K562 (cell line): ENCODE results near the gene MEIS1. TPM values are rescaled to one million over a fixed set of nuclear protein-coding genes. Genes with fewer than 3 reads are reported as not detected.

ENCODE experiments used
- ATAC-seq: fragments of 200-7000 bp; cut with Tn5 transposase; 3 replicates; pipeline ENCODE4 v1.9.1; 2020; ENCODE audit warnings: moderate library complexity
- BruUV-seq: library from RNA; stranded (reverse); fragments of 400-500 nt; replicated peaks from 2 replicates; lab custom pipeline; 2021; lab: Mats Ljungman, UMichigan
- CTCF ChIA-PET: fragments of 300-600 bp; formaldehyde crosslinking; extraction: SDS; loops from one replicate; lab custom pipeline; 2021; ENCODE audit warnings: low intra/inter-chr PET ratio; lab: Yijun Ruan, JAX
- POLR2A ChIA-PET: fragments of 300-600, 350-650 bp; sonication (Branson Sonifier 250); formaldehyde crosslinking; extraction: SDS; loops from one replicate; lab custom pipeline; 2021; ENCODE audit warnings: antibody characterized with exemption, inconsistent platforms; lab: Yijun Ruan, JAX
- DNase-seq, 4 experiments: peaks; one replicate each; pipeline versions ENCODE4 v3.0.0 to v3.0.0-alpha.2; 2011 to 2018; ENCODE audit warnings: low spot score in 3 of 4, mixed read lengths in 3 of 4; ENCODE audit errors: extremely low read depth in 1 of 4
- FAIRE-seq: peaks from 2 replicates; lab custom pipeline; 2011; peaks lifted over from hg19 to GRCh38; lab: Jason Lieb, UNC
- H2AFZ ChIP-seq: 2 replicates; pipeline ENCODE4 v1.6.0; 2011; ENCODE audit warnings: low read depth, low read length, control low read depth, inconsistent platforms
- H3K27ac ChIP-seq: fragments of 200-600 bp; 3 replicates; pipeline ENCODE4 v1.8.0; 2011; ENCODE audit warnings: low read depth, mild to moderate bottlenecking, control low read depth, inconsistent platforms, low read length, moderate library complexity, mixed read lengths; ENCODE audit errors: extremely low read depth
- H3K27me3 ChIP-seq, 2 experiments: fragments of 300-600 bp in 1 of 2; 2 replicates in 1 of 2; 3 replicates in 1 of 2; pipeline versions ENCODE4 v1.6.0 to v1.8.0; 2011; ENCODE audit warnings: inconsistent platforms in 2 of 2, low read length in 2 of 2, mild to moderate bottlenecking in 1 of 2, mixed read lengths in 1 of 2, moderate library complexity in 1 of 2; ENCODE audit not compliant: control insufficient read depth in 2 of 2, insufficient read depth in 2 of 2
- H3K36me3 ChIP-seq: fragments of 300-600 bp; 3 replicates; pipeline ENCODE4 v1.8.0; 2011; ENCODE audit warnings: mild to moderate bottlenecking, low read length, inconsistent platforms; ENCODE audit not compliant: control insufficient read depth, insufficient read depth
- H3K4me1 ChIP-seq, 2 experiments: fragments of 200-600 bp in 1 of 2; replicated peaks in 1 of 2; 2 replicates in 1 of 2; 3 replicates in 1 of 2; pipeline versions ENCODE4 v1.5.1 to v1.8.0; 2011; ENCODE audit warnings: inconsistent platforms in 2 of 2, low read length in 2 of 2, mild to moderate bottlenecking in 1 of 2, mixed read lengths in 1 of 2, moderate library complexity in 1 of 2; ENCODE audit not compliant: control insufficient read depth in 2 of 2, insufficient read depth in 2 of 2
- H3K4me2 ChIP-seq: 2 replicates; pipeline ENCODE4 v1.6.1; 2011; ENCODE audit warnings: low read length, control low read depth, inconsistent platforms, mixed read lengths; ENCODE audit not compliant: insufficient read depth
- H3K4me3 ChIP-seq: fragments of 200-600 bp; sonication (generic), shearing (Covaris generic); 2 replicates; pipeline ENCODE4 v1.5.1; 2016; ENCODE audit warnings: control low read depth, inconsistent platforms
- H3K79me2 ChIP-seq: fragments of 200-600 bp; 3 replicates; pipeline ENCODE4 v1.8.0; 2011; ENCODE audit warnings: low read length, inconsistent platforms; ENCODE audit not compliant: control insufficient read depth, insufficient read depth
- H3K9ac ChIP-seq, 2 experiments: 2 replicates each; pipeline versions ENCODE4 v1.6.0 to v1.6.1; 2011; ENCODE audit warnings: low read depth in 2 of 2, low read length in 2 of 2, control low read depth in 1 of 2, inconsistent platforms in 1 of 2, mild to moderate bottlenecking in 1 of 2, mixed read lengths in 1 of 2; ENCODE audit not compliant: insufficient read depth in 1 of 2
- H3K9me1 ChIP-seq: one replicate; pipeline ENCODE4 v1.6.0; 2011; ENCODE audit warnings: inconsistent platforms, mild to moderate bottlenecking, low read length, moderate library complexity; ENCODE audit not compliant: control insufficient read depth, insufficient read depth
- H3K9me3 ChIP-seq: replicated peaks from 2 replicates; pipeline ENCODE4 v1.5.1; 2011; ENCODE audit warnings: low read depth, low read length, inconsistent platforms; ENCODE audit not compliant: control insufficient read depth, insufficient read depth
- H4K20me1 ChIP-seq: replicated peaks from 2 replicates; pipeline ENCODE4 v1.6.1; 2011; ENCODE audit warnings: low read length, inconsistent platforms, mixed read lengths; ENCODE audit not compliant: control insufficient read depth, insufficient read depth
- BRD4 ChIP-seq: fragments of 200-600 bp; sonication (generic); IDR thresholded peaks from 2 replicates; pipeline ENCODE4 v1.6.1; 2017; ENCODE audit warnings: inconsistent platforms
- CEBPZ ChIP-seq: fragments of 150-350 bp; IDR thresholded peaks from 2 replicates; pipeline ENCODE4 v1.6.1; 2014; ENCODE audit warnings: low read depth, mild to moderate bottlenecking, low read length, borderline replicate concordance
- FOXK1 ChIP-seq: sonication (generic); formaldehyde crosslinking; IDR thresholded peaks from 2 replicates; pipeline ENCODE4 v1.8.0; 2022; ENCODE audit warnings: missing genetic modification reagents, mild to moderate bottlenecking, borderline replicate concordance
- HMGN3 ChIP-seq: IDR thresholded peaks from 2 replicates; pipeline ENCODE4 v1.6.1; 2011; ENCODE audit warnings: borderline replicate concordance, low read depth, mild to moderate bottlenecking, mixed read lengths, low read length; ENCODE audit not compliant: insufficient read length; ENCODE audit errors: extremely low read depth
- HNRNPL ChIP-seq: fragments of 200-400 bp; formaldehyde crosslinking; IDR thresholded peaks from 2 replicates; pipeline ENCODE4 v1.6.1; 2017; ENCODE audit warnings: low read depth, mild to moderate bottlenecking, low read length
- MCM3 ChIP-seq: fragments of 450-650 bp; IDR thresholded peaks from 2 replicates; pipeline ENCODE4 v1.6.1; 2016
- NR1H2 ChIP-seq: sonication (generic); formaldehyde crosslinking; IDR thresholded peaks from 2 replicates; pipeline ENCODE4 v1.4.0; 2020; ENCODE audit warnings: mild to moderate bottlenecking, missing genetic modification reagents
- OTX1 ChIP-seq: fragments of 450-650 bp; formaldehyde crosslinking; IDR thresholded peaks from 2 replicates; pipeline ENCODE4 v1.4.0; 2022; ENCODE audit warnings: mild to moderate bottlenecking
- RB1 ChIP-seq: fragments of 450-650 bp; IDR thresholded peaks from 2 replicates; pipeline ENCODE4 v1.6.1; 2017; ENCODE audit warnings: low read depth, mild to moderate bottlenecking
- SIRT6 ChIP-seq: IDR thresholded peaks from one replicate; pipeline ENCODE4 v1.6.1; 2012; ENCODE audit warnings: low read depth, mild to moderate bottlenecking, control low read depth, inconsistent platforms, low read length, moderate library complexity
- SRF ChIP-seq, 2 experiments: fragments of 250-450, 450-650 bp in 1 of 2; sonication (Bioruptor Pico) in 1 of 2; sonication (generic) in 1 of 2; formaldehyde crosslinking; IDR thresholded peaks; 2 replicates each; pipeline versions ENCODE4 v1.5.0 to v1.5.1; 2020 to 2022; ENCODE audit warnings: mild to moderate bottlenecking in 1 of 2, missing genetic modification reagents in 1 of 2
- TGIF2 ChIP-seq: sonication (generic); formaldehyde crosslinking; IDR thresholded peaks from 2 replicates; pipeline ENCODE4 v1.8.1; 2022; ENCODE audit warnings: mild to moderate bottlenecking, missing genetic modification reagents, moderate library complexity
- ZEB2 ChIP-seq: fragments of 450-650 bp; IDR thresholded peaks from 2 replicates; pipeline ENCODE4 v1.6.1; 2016
- ZNF165 ChIP-seq: fragments of 250-450 bp; sonication (Bioruptor Pico); IDR thresholded peaks from 2 replicates; pipeline ENCODE4 v1.4.0; 2020; ENCODE audit warnings: borderline replicate concordance
- ZSCAN29 ChIP-seq: fragments of 450-650 bp; IDR thresholded peaks from 2 replicates; pipeline ENCODE4 v1.6.1; 2017
- WGBS: fragments of 100-300 bp; shearing (Covaris generic); methylation state at CpG from one replicate; pipeline ENCODE4 v1.1.6; 2016; ENCODE audit warnings: low coverage, mixed read lengths; ENCODE audit not compliant: insufficient coverage; ENCODE audit errors: missing lambda C conversion rate; 5-methylcytosine and 5-hydroxymethylcytosine counted together
- in situ Hi-C: fragments of 300-500 bp; cut with MboI; formaldehyde crosslinking; loops from 4 replicates; pipeline ENCODE4 v1.15.0; 2018; ENCODE audit warnings: inconsistent platforms, mixed read lengths
- intact Hi-C: fragments of 100-400 bp; cut with micrococcal nuclease; formaldehyde crosslinking; loops from 2 replicates; pipeline ENCODE4 v1.14.2; 2022
- polyA plus RNA-seq, 8 experiments: library from polyadenylated mRNA; depleted of rRNA in 4 of 8; stranded (reverse) in 5 of 8; unstranded in 3 of 8; fragments of >200 nt; fragmentation: Nextera tagmentation in 2 of 8; fragmentation: Illumina TruSeq in 1 of 8; extraction: Ambion mirVana in 2 of 8; extraction: Trizol in 1 of 8; gene quantifications; 2 replicates each; pipeline versions ENCODE4 v1.2.1 to v1.2.3, GENCODE V29; 2011 to 2014; ENCODE audit warnings: inconsistent platforms in 1 of 8, missing spikeins in 1 of 8
- total RNA-seq, 7 experiments: library from RNA; depleted of rRNA in 6 of 7; stranded (reverse); fragments of >200 nt in 6 of 7; fragmentation: Illumina TruSeq in 2 of 7; extraction: Trizol in 2 of 7; gene quantifications; 2 replicates each; pipeline versions ENCODE4 v1.2.1 to v1.2.3, GENCODE V29; 2011 to 2021; ENCODE audit warnings: low replicate concordance in 1 of 7

MEIS1 gene
- total and polyA plus RNA-seq, 9 of the 15 experiments (the other 6 are each of a cell fraction or from before 2014, with no cell fraction given), result 2.3 to 9.0 (median 5.9) TPM

- Histone ChIP-seq H3K79me2 (no peaks in the 10 kb centered on the region), H3K27me3 (no peaks in the 10 kb centered on the region), H3K36me3 (no peaks in the 10 kb centered on the region), H3K9ac (no peak overlapping the region), H2AFZ (no peak overlapping the region), H3K9me3 (no peaks in the 10 kb centered on the region), H3K4me2 (no peak overlapping the region), H4K20me1 (no peaks in the 10 kb centered on the region), H3K4me1 (peaks cover 0 to 3% of the 10 kb centered on the region in 2 experiments; a peak in 1 of 5 replicates), H3K27ac (no peak overlapping the region), H3K9me1 (no peaks in the 10 kb centered on the region), H3K4me3 (no peak overlapping the region)
- TF ChIP-seq ZNF165 (CRISPR knock-in tag) (no peak), TGIF2 (CRISPR knock-in tag) (no peak), FOXK1 (CRISPR knock-in tag) (no peak), OTX1 (no peak), ZEB2 (no peak), HNRNPL (no peak), NR1H2 (CRISPR knock-in tag) (no peak), RB1 (no peak), SRF (CRISPR knock-in tag; IDR thresholded peaks at IDR 0.05) (no peak), CEBPZ (no peak), MCM3 (no peak), BRD4 (no peak), SIRT6 (no peak), HMGN3 (no peak), ZSCAN29 (no peak)
- in situ Hi-C loops (no loop called here), intact Hi-C loops (no loop called here)
- WGBS, result 48% methylated on average over 5 of the region's 5 CpGs
- CTCF ChIA-PET, result no interaction called here
- BruUV-seq, result no TSS peak
- ATAC-seq (no peak), DNase-seq (no peak), FAIRE-seq (no peak)
- POLR2A ChIA-PET, result interaction anchor here (1.3 to 1.5 kb wide), 2 partner anchors 11 to 20 kb away, joined by 4 read pairs; no protein-coding TSS in a partner anchor
Measured at GRCh38 chr2:66525606-66526005, 90.7 kb downstream of the MEIS1 start.
